ENCODE data around the gene PTPRJ.

DNA sequence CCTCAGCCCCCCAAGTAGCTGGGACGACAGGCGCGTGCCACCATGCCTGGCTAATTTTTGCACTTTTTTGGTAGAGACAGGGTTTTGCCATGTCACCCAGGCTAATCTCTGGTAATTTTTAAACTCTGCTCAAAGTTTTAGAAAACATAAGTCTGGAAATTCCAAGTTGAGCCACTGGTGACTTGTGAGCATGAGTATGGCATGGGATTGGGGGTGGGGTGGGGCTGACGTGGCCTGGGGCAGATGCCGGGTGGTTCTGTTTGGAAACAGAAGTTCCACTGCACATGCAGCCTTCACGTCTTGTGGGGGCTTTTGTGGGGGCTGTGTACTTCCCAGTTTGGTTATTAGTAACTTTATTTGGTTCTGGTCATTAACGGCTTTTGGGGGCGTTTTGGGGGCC is 67.3 kb downstream of the PTPRJ start:
- TF ChIP-seq ZNF101 (CRISPR knock-in tag; IDR thresholded peaks at IDR 0.05; ENCODE audit: borderline replicate concordance, low read depth): no peak
- no peak for TF ChIP-seq DPF2 (CRISPR knock-in tag; IDR thresholded peaks at IDR 0.05; ENCODE audit: borderline replicate concordance, low read depth)
